Mammary epithelial cell (primary cell): ENCODE results near the gene ADARB2.

Source experiments
- EZH2 ChIP-seq: IDR thresholded peaks from 2 replicates; pipeline ENCODE4 v1.6.1; 2012; ENCODE audit warnings: low read length, inconsistent platforms, borderline replicate concordance
- TF ChIP-seq, protein P1 (sequence below), 2 donors: IDR thresholded peaks in 1 of 2; conservative IDR thresholded peaks in 1 of 2; 2 replicates each; pipeline ENCODE4 v1.5.1; 2011 to 2012; ENCODE audit warnings: inconsistent platforms in 2 of 2, low read length in 2 of 2, mild to moderate bottlenecking in 2 of 2, control low read depth in 1 of 2, low read depth in 1 of 2; ENCODE audit not compliant: insufficient read depth in 1 of 2; ENCODE audit errors: extremely low read depth in 1 of 2

DNA sequence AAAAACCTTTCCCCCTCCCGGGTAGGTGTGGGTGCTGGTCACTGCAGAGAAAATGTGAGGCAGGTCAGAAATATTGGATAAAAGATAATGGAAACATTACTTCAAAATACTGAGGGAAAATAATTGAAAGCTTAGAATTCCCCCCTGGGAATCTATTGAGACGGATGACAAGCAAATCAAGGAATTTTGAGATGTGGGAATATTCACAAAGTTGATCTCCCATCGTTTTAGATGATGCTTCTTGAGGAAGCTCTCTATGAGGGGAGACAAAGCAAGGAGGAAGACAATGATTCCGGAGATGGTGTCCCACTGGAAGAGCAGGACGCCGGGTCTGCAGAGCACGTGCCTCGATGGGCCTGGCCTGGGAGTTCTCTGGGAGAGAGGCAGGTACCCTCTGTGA lies 470.2 kb downstream of the ADARB2 start:
- TF ChIP-seq, protein P1, sequence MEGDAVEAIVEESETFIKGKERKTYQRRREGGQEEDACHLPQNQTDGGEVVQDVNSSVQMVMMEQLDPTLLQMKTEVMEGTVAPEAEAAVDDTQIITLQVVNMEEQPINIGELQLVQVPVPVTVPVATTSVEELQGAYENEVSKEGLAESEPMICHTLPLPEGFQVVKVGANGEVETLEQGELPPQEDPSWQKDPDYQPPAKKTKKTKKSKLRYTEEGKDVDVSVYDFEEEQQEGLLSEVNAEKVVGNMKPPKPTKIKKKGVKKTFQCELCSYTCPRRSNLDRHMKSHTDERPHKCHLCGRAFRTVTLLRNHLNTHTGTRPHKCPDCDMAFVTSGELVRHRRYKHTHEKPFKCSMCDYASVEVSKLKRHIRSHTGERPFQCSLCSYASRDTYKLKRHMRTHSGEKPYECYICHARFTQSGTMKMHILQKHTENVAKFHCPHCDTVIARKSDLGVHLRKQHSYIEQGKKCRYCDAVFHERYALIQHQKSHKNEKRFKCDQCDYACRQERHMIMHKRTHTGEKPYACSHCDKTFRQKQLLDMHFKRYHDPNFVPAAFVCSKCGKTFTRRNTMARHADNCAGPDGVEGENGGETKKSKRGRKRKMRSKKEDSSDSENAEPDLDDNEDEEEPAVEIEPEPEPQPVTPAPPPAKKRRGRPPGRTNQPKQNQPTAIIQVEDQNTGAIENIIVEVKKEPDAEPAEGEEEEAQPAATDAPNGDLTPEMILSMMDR (conservative IDR thresholded peaks at IDR 0.05 in 1 of 2, IDR thresholded peaks at IDR 0.05 in 1 of 2; ENCODE audit: extremely low read depth in 1 of 2, insufficient read depth in 1 of 2, low read depth in 1 of 2, low read length in 2 of 2), result no peak
- no peak for TF ChIP-seq EZH2
